Measurements from ENCODE around the gene SCN3B.

DNA sequence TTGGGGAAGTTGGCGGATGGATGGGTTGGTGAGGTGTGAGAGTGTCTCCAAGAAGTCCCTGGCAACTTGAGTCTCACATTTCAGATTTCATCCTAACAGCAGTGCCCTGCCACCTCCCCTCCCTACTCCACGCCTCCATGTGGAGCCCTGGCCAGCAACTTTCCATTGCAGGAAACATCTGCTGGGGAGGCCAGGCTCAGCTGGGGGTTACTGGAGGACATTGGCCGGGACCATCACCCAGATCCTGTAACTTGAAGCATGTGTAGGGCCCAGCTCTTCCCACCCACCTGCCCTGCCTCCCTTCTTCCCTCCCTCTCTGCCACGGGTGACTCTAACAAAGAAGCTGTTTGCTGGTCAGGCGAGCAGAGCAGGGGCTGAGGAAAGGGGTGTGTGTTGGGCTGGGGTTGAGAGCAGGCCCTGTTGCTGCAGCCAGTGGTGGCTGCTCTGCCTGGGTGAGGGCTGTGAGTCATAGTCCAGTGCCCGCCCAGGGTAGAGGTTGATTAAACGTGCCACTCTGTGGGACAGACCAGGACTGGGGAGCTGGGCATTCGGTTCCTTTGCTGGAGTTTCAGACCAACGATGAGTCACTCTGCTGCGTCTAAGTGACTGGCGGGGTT lies 64.0 kb downstream of the SCN3B start:
- TF ChIP-seq POLR2AphosphoS5 (IDR thresholded peaks at IDR 0.05) (no peak), CTCF (IDR thresholded peaks at IDR 0.05) (no peak), EP300 (IDR thresholded peaks at IDR 0.05) (no peak)
